A549 (cell line): ENCODE results near the gene CD8B. TPM values are rescaled to one million over a fixed set of nuclear protein-coding genes. Genes with fewer than 3 reads are reported as not detected.

Source experiments
- ATAC-seq, 2 experiments: fragments of 200-7000 bp in 1 of 2; fragments of >200 bp in 1 of 2; cut with Nextera tagmentation in 1 of 2; cut with Tn5 transposase in 1 of 2; 3 replicates each; pipeline versions ENCODE4 v1.8.0 to v1.9.1; 2018 to 2020; ENCODE audit warnings: mild to moderate bottlenecking in 1 of 2, moderate library complexity in 1 of 2
- CTCF ChIA-PET: fragments of 300-600 bp; sonication (Branson Sonifier 250); formaldehyde crosslinking; extraction: SDS; loops from one replicate; lab custom pipeline; 2021; ENCODE audit warnings: antibody characterized with exemption, inconsistent platforms; lab: Yijun Ruan, JAX
- POLR2A ChIA-PET: fragments of 350-600 bp; formaldehyde crosslinking; extraction: SDS; loops from one replicate; lab custom pipeline; 2021; ENCODE audit warnings: antibody characterized with exemption, inconsistent platforms; lab: Yijun Ruan, JAX
- DNase-seq, 2 experiments: peaks; one replicate each; pipeline versions ENCODE4 v3.0.0 to v3.0.0-alpha.2; 2011 to 2016; ENCODE audit warnings: low read depth in 1 of 2, low spot score in 1 of 2
- FAIRE-seq: peaks from 2 replicates; lab custom pipeline; 2011; peaks lifted over from hg19 to GRCh38; lab: Jason Lieb, UNC
- H3K27ac ChIP-seq, 2 experiments: fragments of >200 bp; sonication (Bioruptor Twin); formaldehyde crosslinking; 3 replicates each; pipeline ENCODE4 v1.5.1; 2016 to 2017
- H3K4me1 ChIP-seq: fragments of >200 bp; sonication (Bioruptor Twin); formaldehyde crosslinking; 3 replicates; pipeline ENCODE4 v1.6.1; 2016
- H3K4me2 ChIP-seq: fragments of >200 bp; sonication (Bioruptor Twin); formaldehyde crosslinking; 3 replicates; pipeline ENCODE4 v1.6.1; 2016
- H3K4me3 ChIP-seq: fragments of >200 bp; sonication (Bioruptor Twin); formaldehyde crosslinking; 3 replicates; pipeline ENCODE4 v1.5.1; 2016
- H3K9me3 ChIP-seq: fragments of >200 bp; sonication (Bioruptor Twin); formaldehyde crosslinking; 3 replicates; pipeline ENCODE4 v1.6.1; 2016
- CBX8 ChIP-seq: fragments of 200-600 bp; sonication (generic); IDR thresholded peaks from 2 replicates; pipeline ENCODE4 v1.6.1; 2016
- CEBPB ChIP-seq, 2 experiments: fragments of >200 bp in 1 of 2; sonication (Bioruptor Twin) in 1 of 2; formaldehyde crosslinking in 1 of 2; IDR thresholded peaks; 2 replicates each; pipeline ENCODE4 v1.6.1; 2012 to 2016
- CHD4 ChIP-seq: fragments of 200-600 bp; sonication (generic); IDR thresholded peaks from 2 replicates; pipeline ENCODE4 v1.6.1; 2016; ENCODE audit warnings: antibody characterized with exemption, mild to moderate bottlenecking, borderline replicate concordance
- EHMT2 ChIP-seq: fragments of 200-600 bp; sonication (generic); IDR thresholded peaks from 2 replicates; pipeline ENCODE4 v1.6.1; 2016; ENCODE audit warnings: antibody characterized with exemption, low read depth, mild to moderate bottlenecking, moderate library complexity
- EP300 ChIP-seq, 2 experiments: fragments of >200 bp; sonication (Bioruptor Twin); formaldehyde crosslinking; IDR thresholded peaks; 2 replicates in 1 of 2; 3 replicates in 1 of 2; pipeline ENCODE4 v1.6.1; 2016 to 2017
- ESRRA ChIP-seq: fragments of 150-350 bp; IDR thresholded peaks from 2 replicates; pipeline ENCODE4 v1.6.1; 2014; ENCODE audit warnings: mild to moderate bottlenecking, low read length, borderline replicate concordance
- FOSB ChIP-seq: fragments of 250-450 bp; sonication (Bioruptor Pico); IDR thresholded peaks from 2 replicates; pipeline ENCODE4 v1.5.0; 2020; ENCODE audit warnings: mild to moderate bottlenecking, moderate library complexity
- HDAC2 ChIP-seq: fragments of 200-600 bp; sonication (generic); IDR thresholded peaks from 2 replicates; pipeline ENCODE4 v1.6.1; 2016
- HEYL ChIP-seq: fragments of 250-450 bp; sonication (Bioruptor Pico); IDR thresholded peaks from 2 replicates; pipeline ENCODE4 v1.8.0; 2021; ENCODE audit warnings: mild to moderate bottlenecking, moderate library complexity
- JUN ChIP-seq, 2 experiments: fragments of >200 bp; sonication (Bioruptor Twin); formaldehyde crosslinking; IDR thresholded peaks; 2 replicates in 1 of 2; 3 replicates in 1 of 2; pipeline ENCODE4 v1.6.1; 2016 to 2017
- KDM5A ChIP-seq: fragments of 200-600 bp; sonication (generic); IDR thresholded peaks from 2 replicates; pipeline ENCODE4 v1.6.1; 2016; ENCODE audit warnings: antibody characterized with exemption, mild to moderate bottlenecking
- POLR2A ChIP-seq: IDR thresholded peaks from 2 replicates; pipeline ENCODE4 v1.6.1; 2012; ENCODE audit warnings: mild to moderate bottlenecking, low read length
- RAD21 ChIP-seq, 2 experiments: fragments of >200 bp in 1 of 2; sonication (Bioruptor Twin) in 1 of 2; formaldehyde crosslinking in 1 of 2; IDR thresholded peaks in 1 of 2; conservative IDR thresholded peaks in 1 of 2; 2 replicates in 1 of 2; 3 replicates in 1 of 2; pipeline ENCODE4 v1.6.1; 2012 to 2018; ENCODE audit warnings: inconsistent platforms in 1 of 2
- ZFP36 ChIP-seq: fragments of 450-650 bp; IDR thresholded peaks from 2 replicates; pipeline ENCODE4 v1.6.1; 2014; ENCODE audit warnings: borderline replicate concordance; ENCODE audit not compliant: partially characterized antibody
- ZSCAN20 ChIP-seq: fragments of 250-450 bp; sonication (Bioruptor Pico); IDR thresholded peaks from 2 replicates; pipeline ENCODE4 v1.8.0; 2022; ENCODE audit warnings: mild to moderate bottlenecking, moderate library complexity
- WGBS: methylation state at CpG from one replicate; pipeline ENCODE4 v1.1.6; 2017; ENCODE audit errors: missing lambda C conversion rate; 5-methylcytosine and 5-hydroxymethylcytosine counted together
- polyA plus RNA-seq, 4 experiments: library from polyadenylated mRNA; depleted of rRNA in 3 of 4; stranded (reverse); fragments of >200 nt; fragmentation: RNase III in 1 of 4; extraction: RNeasy Plus Mini Kit Qiagen cat#74134 plus additional on column Dnase treatment in 1 of 4; gene quantifications; 2 replicates in 3 of 4; 3 replicates in 1 of 4; pipeline ENCODE4 v1.2.3, GENCODE V29; 2011 to 2017
- TF ChIP-seq, protein P1 (sequence below): fragments of 200-600 bp; sonication (generic); IDR thresholded peaks from 2 replicates; pipeline ENCODE4 v1.6.1; 2016; ENCODE audit warnings: antibody characterized with exemption, mild to moderate bottlenecking, moderate library complexity
- TF ChIP-seq, protein P2 (sequence below): fragments of >200 bp; sonication (Bioruptor Twin); formaldehyde crosslinking; IDR thresholded peaks from 2 replicates; pipeline ENCODE4 v1.6.1; 2016
- TF ChIP-seq, protein P3 (sequence below): fragments of >200 bp; sonication (Bioruptor Twin); formaldehyde crosslinking; IDR thresholded peaks from 3 replicates; pipeline ENCODE4 v1.6.1; 2016
- TF ChIP-seq, protein P4 (sequence below): fragments of >200 bp; sonication (Bioruptor Twin); formaldehyde crosslinking; IDR thresholded peaks from 3 replicates; pipeline ENCODE4 v1.5.1; 2016
- TF ChIP-seq, protein P5 (sequence below): IDR thresholded peaks from 2 replicates; pipeline ENCODE4 v1.6.1; 2012

Gene CD8B
- polyA plus RNA-seq, 2 of the 4 experiments (the other 2 are of a cell fraction): not detected

DNA sequence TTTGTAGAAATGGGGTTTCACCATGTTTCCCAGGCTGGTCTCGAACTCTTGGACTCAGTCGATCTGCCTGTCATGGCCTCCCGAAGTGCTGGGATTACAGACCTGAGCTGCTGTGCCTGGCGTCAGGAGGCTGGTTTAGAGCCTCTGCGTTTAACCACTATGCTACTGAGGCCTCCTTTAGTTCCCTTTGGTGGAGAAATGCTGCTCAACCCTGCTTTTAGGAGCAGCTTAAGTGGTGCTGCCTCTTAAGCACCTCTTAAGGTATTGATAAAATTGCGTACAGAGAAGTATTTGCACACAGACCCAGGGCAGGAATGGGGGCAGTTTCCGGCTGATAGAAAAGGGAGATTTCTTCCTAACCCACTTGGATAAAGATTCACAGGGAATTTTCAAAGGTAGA is 78.9 kb downstream of the CD8B start:
- DNase-seq: no peak
- FAIRE-seq: no peak
- Histone ChIP-seq H3K9me3 (no peaks in the 10 kb centered on the region), H3K27ac (no peak overlapping the region), H3K4me3 (no peak overlapping the region), H3K4me1 (no peaks in the 10 kb centered on the region), H3K4me2 (no peak overlapping the region)
- no peak for ATAC-seq
- POLR2A ChIA-PET: no interaction called here
- CTCF ChIA-PET: interaction anchor here (2.3 to 3.8 kb wide), 2 partner anchors 18 to 26 kb away, joined by 8 to 18 read pairs; no protein-coding TSS in a partner anchor
- WGBS: 86% methylated on average over 7 of the region's 7 CpGs
- TF ChIP-seq, protein P1, sequence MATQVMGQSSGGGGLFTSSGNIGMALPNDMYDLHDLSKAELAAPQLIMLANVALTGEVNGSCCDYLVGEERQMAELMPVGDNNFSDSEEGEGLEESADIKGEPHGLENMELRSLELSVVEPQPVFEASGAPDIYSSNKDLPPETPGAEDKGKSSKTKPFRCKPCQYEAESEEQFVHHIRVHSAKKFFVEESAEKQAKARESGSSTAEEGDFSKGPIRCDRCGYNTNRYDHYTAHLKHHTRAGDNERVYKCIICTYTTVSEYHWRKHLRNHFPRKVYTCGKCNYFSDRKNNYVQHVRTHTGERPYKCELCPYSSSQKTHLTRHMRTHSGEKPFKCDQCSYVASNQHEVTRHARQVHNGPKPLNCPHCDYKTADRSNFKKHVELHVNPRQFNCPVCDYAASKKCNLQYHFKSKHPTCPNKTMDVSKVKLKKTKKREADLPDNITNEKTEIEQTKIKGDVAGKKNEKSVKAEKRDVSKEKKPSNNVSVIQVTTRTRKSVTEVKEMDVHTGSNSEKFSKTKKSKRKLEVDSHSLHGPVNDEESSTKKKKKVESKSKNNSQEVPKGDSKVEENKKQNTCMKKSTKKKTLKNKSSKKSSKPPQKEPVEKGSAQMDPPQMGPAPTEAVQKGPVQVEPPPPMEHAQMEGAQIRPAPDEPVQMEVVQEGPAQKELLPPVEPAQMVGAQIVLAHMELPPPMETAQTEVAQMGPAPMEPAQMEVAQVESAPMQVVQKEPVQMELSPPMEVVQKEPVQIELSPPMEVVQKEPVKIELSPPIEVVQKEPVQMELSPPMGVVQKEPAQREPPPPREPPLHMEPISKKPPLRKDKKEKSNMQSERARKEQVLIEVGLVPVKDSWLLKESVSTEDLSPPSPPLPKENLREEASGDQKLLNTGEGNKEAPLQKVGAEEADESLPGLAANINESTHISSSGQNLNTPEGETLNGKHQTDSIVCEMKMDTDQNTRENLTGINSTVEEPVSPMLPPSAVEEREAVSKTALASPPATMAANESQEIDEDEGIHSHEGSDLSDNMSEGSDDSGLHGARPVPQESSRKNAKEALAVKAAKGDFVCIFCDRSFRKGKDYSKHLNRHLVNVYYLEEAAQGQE: no peak
- TF ChIP-seq CHD4: no peak
- no peak for TF ChIP-seq HEYL (CRISPR knock-in tag)
- no peak for TF ChIP-seq RAD21 (conservative IDR thresholded peaks at IDR 0.05 in 1 of 2, IDR thresholded peaks at IDR 0.05 in 1 of 2)

DNA sequence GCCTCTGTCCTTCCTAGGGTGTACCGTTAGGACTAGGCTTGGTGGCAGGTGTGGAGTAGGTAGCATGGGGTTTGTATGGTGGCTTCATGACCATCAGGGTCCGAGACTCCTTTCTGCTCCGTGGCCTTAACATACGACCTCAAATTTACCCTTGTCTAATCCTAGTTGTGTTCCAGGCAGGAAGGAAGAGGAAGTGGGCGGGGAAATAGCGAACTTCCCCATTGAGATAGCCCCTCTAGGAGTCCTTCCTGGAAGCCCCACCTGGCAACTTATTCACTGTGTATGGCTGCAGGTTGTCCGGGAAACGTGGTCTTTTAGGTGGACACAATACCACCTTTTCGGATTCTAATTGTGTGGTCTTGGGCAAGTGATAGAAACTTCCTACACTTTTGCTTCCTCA is 80.3 kb downstream of the CD8B start:
- DNase-seq (no peak), FAIRE-seq (no peak), ATAC-seq (no peak)
- CTCF ChIA-PET: interaction anchor here (2.3 to 3.8 kb wide), 2 partner anchors 16 to 27 kb away, joined by 8 to 18 read pairs; no protein-coding TSS in a partner anchor
- H3K4me1 ChIP-seq: no peaks in the 10 kb centered on the region
- H3K4me3 ChIP-seq: no peak overlapping the region
- H3K27ac ChIP-seq: no peak overlapping the region
- H3K9me3 ChIP-seq: no peaks in the 10 kb centered on the region
- TF ChIP-seq CEBPB (IDR thresholded peaks at IDR 0.05) (no peak), EHMT2 (no peak), HEYL (CRISPR knock-in tag) (no peak), KDM5A (no peak)
- TF ChIP-seq, protein P2, sequence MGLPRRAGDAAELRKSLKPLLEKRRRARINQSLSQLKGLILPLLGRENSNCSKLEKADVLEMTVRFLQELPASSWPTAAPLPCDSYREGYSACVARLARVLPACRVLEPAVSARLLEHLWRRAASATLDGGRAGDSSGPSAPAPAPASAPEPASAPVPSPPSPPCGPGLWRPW: no peak
- TF ChIP-seq, protein P3, sequence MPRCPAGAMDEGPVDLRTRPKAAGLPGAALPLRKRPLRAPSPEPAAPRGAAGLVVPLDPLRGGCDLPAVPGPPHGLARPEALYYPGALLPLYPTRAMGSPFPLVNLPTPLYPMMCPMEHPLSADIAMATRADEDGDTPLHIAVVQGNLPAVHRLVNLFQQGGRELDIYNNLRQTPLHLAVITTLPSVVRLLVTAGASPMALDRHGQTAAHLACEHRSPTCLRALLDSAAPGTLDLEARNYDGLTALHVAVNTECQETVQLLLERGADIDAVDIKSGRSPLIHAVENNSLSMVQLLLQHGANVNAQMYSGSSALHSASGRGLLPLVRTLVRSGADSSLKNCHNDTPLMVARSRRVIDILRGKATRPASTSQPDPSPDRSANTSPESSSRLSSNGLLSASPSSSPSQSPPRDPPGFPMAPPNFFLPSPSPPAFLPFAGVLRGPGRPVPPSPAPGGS: no peak
- TF ChIP-seq, protein P4, sequence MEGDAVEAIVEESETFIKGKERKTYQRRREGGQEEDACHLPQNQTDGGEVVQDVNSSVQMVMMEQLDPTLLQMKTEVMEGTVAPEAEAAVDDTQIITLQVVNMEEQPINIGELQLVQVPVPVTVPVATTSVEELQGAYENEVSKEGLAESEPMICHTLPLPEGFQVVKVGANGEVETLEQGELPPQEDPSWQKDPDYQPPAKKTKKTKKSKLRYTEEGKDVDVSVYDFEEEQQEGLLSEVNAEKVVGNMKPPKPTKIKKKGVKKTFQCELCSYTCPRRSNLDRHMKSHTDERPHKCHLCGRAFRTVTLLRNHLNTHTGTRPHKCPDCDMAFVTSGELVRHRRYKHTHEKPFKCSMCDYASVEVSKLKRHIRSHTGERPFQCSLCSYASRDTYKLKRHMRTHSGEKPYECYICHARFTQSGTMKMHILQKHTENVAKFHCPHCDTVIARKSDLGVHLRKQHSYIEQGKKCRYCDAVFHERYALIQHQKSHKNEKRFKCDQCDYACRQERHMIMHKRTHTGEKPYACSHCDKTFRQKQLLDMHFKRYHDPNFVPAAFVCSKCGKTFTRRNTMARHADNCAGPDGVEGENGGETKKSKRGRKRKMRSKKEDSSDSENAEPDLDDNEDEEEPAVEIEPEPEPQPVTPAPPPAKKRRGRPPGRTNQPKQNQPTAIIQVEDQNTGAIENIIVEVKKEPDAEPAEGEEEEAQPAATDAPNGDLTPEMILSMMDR: no peak
- TF ChIP-seq, all 56 proteins: peak for 0
- POLR2A ChIA-PET: no interaction called here
- WGBS: 90% methylated on average over 9 of the region's 9 CpGs
- H3K4me2 ChIP-seq: no peak overlapping the region

DNA sequence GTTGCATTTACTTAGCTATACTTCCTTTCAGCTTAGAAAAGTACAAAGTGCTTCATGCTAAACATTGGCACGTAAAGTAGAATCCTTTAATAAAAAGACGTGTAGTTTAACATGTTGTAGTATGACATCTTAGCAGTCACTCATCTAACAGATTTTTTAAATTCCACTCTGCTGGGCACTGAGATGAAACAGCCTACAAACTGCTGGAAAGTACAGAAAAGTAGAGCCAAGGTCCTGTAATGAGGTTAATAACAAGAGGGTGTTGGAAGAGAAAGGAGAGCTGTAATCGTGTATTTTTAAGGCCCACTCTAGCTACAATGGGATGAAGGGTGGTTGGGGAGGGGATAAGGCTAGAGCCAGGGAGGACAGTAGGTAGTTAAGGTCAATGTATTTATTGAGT is 81.7 kb downstream of the CD8B start:
- no peak for ATAC-seq
- no peak for DNase-seq
- ChIA-PET POLR2A (no interaction called here), CTCF (interaction anchor here (1.3 to 3.8 kb wide), 3 partner anchors 15 to 28 kb away, joined by 4 to 18 read pairs (median 4); no protein-coding TSS in a partner anchor)
- no peaks in the 10 kb centered on the region for H3K9me3 ChIP-seq
- H3K4me2 ChIP-seq: no peak overlapping the region
- no peak overlapping the region for H3K4me3 ChIP-seq
- no peak overlapping the region for H3K27ac ChIP-seq
- FAIRE-seq: peak; percentile 23
- no peaks in the 10 kb centered on the region for H3K4me1 ChIP-seq
- 84% methylated on average over 3 of the region's 3 CpGs for WGBS
- TF ChIP-seq FOSB (CRISPR knock-in tag) (no peak), ZFP36 (no peak), HDAC2 (no peak), ZSCAN20 (no peak), POLR2A (no peak), JUN (IDR thresholded peaks at IDR 0.05) (no peak), CBX8 (no peak), EP300 (IDR thresholded peaks at IDR 0.05) (no peak), ESRRA (no peak)
- TF ChIP-seq, protein P5, sequence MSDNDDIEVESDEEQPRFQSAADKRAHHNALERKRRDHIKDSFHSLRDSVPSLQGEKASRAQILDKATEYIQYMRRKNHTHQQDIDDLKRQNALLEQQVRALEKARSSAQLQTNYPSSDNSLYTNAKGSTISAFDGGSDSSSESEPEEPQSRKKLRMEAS: no peak
- TF ChIP-seq, protein P2: no peak
